ENCODE measurements around the gene RNF168. TPM values are rescaled to one million over a fixed set of nuclear protein-coding genes. Genes with fewer than 3 reads are reported as not detected.

Gene RNF168
- total and polyA plus RNA-seq, 8 donors: 4.4 to 27.8 (median 6.5) TPM

GRCh38 chr3:196537319-196537984 lies 33.9 kb upstream of the RNF168 start:
- Histone ChIP-seq H3K9me3 (no peaks in the 10 kb centered on the region), H3K27me3 (peaks cover 0 to 10% (median 0%) of the 10 kb centered on the region in 3 donors), H3K4me3 (no peak overlapping the region), H3K27ac (no peak overlapping the region), H3K4me1 (peaks cover 0 to 4% (median 0%) of the 10 kb centered on the region in 4 donors), H3K36me3 (no peaks in the 10 kb centered on the region)
- DNase-seq: peak; percentile 44 to 52
- 35 to 43% (median 42%) methylated on average over 18 of the region's 18 CpGs for WGBS, 5 donors
- intact Hi-C loops (cut with DNase I; ENCODE audit: low total_unique reads): no loop called here
- TF ChIP-seq POLR2AphosphoS5 (IDR thresholded peaks at IDR 0.05): no peak
- TF ChIP-seq, protein P1, sequence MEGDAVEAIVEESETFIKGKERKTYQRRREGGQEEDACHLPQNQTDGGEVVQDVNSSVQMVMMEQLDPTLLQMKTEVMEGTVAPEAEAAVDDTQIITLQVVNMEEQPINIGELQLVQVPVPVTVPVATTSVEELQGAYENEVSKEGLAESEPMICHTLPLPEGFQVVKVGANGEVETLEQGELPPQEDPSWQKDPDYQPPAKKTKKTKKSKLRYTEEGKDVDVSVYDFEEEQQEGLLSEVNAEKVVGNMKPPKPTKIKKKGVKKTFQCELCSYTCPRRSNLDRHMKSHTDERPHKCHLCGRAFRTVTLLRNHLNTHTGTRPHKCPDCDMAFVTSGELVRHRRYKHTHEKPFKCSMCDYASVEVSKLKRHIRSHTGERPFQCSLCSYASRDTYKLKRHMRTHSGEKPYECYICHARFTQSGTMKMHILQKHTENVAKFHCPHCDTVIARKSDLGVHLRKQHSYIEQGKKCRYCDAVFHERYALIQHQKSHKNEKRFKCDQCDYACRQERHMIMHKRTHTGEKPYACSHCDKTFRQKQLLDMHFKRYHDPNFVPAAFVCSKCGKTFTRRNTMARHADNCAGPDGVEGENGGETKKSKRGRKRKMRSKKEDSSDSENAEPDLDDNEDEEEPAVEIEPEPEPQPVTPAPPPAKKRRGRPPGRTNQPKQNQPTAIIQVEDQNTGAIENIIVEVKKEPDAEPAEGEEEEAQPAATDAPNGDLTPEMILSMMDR (IDR thresholded peaks at IDR 0.05): peak in 5 of 7 experiments; percentile 31 to 64 (median 50)

DNA sequence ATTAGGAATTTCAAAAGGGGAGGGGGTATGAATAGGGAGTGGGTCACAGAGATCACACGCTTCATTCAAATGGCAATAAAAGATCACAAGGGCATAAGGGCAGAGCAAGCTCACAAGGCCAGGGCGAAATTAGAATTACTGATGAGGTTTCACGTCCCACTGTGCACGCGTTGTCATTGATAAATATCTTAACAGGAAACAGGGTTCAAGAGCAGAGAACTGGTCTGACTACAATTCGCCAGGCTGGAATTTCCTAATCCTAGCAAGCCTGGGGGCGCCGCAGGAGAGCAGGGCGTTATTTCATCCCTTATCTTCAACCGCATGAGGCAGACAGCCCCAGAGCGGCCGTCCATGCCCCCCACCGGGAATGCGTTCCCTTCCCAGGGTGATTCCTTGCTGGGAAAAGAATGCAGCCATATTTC lies 29.7 kb upstream of the RNF168 start:
- TF ChIP-seq POLR2AphosphoS5 (IDR thresholded peaks at IDR 0.05): no peak
- no peak for TF ChIP-seq EP300 (IDR thresholded peaks at IDR 0.05)
- no peak overlapping the region for H3K4me3 ChIP-seq
- peaks cover 0 to 10% (median 6%) of the 10 kb centered on the region in 3 donors for H3K27me3 ChIP-seq
- no peak overlapping the region for H3K27ac ChIP-seq
- WGBS, 5 donors: 32 to 50% (median 41%) methylated on average over 14 of the region's 14 CpGs
- peaks cover 0 to 13% (median 4%) of the 10 kb centered on the region in 4 donors for H3K4me1 ChIP-seq
- no peak for DNase-seq
- no peaks in the 10 kb centered on the region for H3K36me3 ChIP-seq
- H3K9me3 ChIP-seq: peaks cover 0 to 8% (median 2%) of the 10 kb centered on the region in 4 donors
- intact Hi-C loops (cut with DNase I; ENCODE audit: low total_unique reads): no loop called here

DNA sequence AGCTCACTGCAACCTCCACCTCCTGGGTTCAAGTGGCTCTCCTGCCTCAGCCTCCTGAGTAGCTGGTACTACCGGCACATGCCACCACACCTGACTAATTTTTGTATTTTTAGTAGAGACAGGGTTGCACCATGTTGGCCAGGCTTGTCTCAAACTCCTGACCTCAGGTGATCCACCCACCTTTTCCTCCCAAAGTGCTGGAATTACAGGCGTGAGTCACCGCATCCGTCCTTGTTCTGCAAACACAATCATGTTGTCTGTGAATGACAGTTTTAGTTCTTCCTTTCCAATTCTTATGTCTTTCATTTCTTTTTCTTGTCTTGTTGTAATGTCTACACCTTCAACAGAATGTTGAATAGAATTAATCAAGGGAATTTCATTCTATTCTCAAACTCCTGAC lies 27.9 kb upstream of the RNF168 start:
- intact Hi-C loops (cut with DNase I; ENCODE audit: low total_unique reads): no loop called here
- Histone ChIP-seq H3K9me3 (peaks cover 0 to 8% (median 2%) of the 10 kb centered on the region in 4 donors), H3K4me1 (peaks cover 0 to 9% (median 4%) of the 10 kb centered on the region in 4 donors), H3K4me3 (no peak overlapping the region), H3K36me3 (no peaks in the 10 kb centered on the region), H3K27ac (no peak overlapping the region), H3K27me3 (peaks cover 0 to 10% (median 6%) of the 10 kb centered on the region in 3 donors)
- 72 to 93% (median 88%) methylated on average over 4 of the region's 4 CpGs for whole genome bisulfite sequencing, 5 donors
- TF ChIP-seq, protein P1 (IDR thresholded peaks at IDR 0.05): no peak
- no peak for TF ChIP-seq POLR2AphosphoS5 (IDR thresholded peaks at IDR 0.05)
- no peak for TF ChIP-seq EP300 (IDR thresholded peaks at IDR 0.05)
- no peak for TF ChIP-seq POLR2A (IDR thresholded peaks at IDR 0.05)
- no peak for DNase-seq

DNA sequence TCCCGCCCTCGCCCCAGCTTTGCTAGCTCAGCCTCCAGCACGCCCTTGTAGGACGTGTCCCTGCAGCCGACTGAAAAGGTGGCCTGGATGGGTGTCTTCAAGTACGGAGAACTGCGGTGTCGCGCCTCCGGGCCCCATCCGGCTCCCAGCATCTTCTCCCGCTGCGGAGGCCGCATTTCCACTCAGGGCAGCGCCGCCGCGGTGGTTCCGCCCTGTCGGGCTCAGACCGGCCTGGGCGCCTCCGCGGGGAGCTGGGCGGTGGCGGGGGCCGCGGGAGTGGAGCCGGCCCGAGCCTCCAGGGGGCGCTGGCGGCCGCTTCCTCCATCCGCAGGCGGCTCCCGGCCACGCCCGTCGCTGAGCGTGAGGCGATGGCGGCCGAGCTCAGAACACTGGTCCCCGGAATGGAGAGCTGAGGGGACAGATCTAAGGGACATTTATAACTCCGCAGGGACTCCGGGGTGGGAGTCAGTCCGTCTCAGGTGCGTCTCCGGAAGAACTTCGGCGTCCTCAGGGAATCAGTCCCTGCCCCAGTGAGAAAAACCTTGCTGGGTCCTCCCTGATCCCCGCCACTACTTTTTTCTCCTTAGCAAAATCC lies 25.2 kb upstream of the RNF168 start:
- Histone ChIP-seq H3K4me3 (peak overlapping the region; percentile 37 to 52 (median 43)), H3K36me3 (no peaks in the 10 kb centered on the region), H3K27ac (peak overlapping the region in 4 of 5 donors; percentile 26 to 74 (median 67)), H3K9me3 (peaks cover 0 to 8% (median 2%) of the 10 kb centered on the region in 4 donors), H3K4me1 (peaks cover 0 to 9% (median 4%) of the 10 kb centered on the region in 4 donors), H3K27me3 (peaks cover 0 to 6% (median 4%) of the 10 kb centered on the region in 3 donors)
- 6 to 15% (median 12%) methylated on average over 15 to 52 of the region's 52 CpGs for WGBS, 5 donors
- no peak for TF ChIP-seq POLR2A (IDR thresholded peaks at IDR 0.05)
- TF ChIP-seq, protein P1 (IDR thresholded peaks at IDR 0.05): peak in 4 of 7 experiments; percentile 22 to 75 (median 68)
- intact Hi-C loops (cut with DNase I; ENCODE audit: low total_unique reads): no loop called here
- peak; percentile 68 to 92 for DNase-seq

Measured in stomach (tissue), 9 donors.